Adipose tissue (tissue), 3 donors: Measurements from ENCODE around the gene TUBA1C. TPM values are rescaled to one million over a fixed set of nuclear protein-coding genes. Genes with fewer than 3 reads are reported as not detected.
"Not testable (repeated sequence)": the region's sequence is repeated elsewhere in the genome, so short reads cannot be mapped to it uniquely, and the experiment has no call there.

ENCODE experiments used
- H3K27ac ChIP-seq: one replicate; pipeline ENCODE4 v1.5.1; 2013; ENCODE audit warnings: low read depth, low read length
- WGBS, 3 donors: extraction: QIAGEN DNeasy Blood & Tissue Kit; methylation state at CpG; one replicate each; pipeline ENCODE4 v1.1.7; 2013; 5-methylcytosine and 5-hydroxymethylcytosine counted together
- polyA plus RNA-seq, 3 donors: library from polyadenylated mRNA; stranded (reverse); fragments of 200-250 nt; gene quantifications; one replicate each; pipeline ENCODE4 v1.2.3, GENCODE V29; 2013
- donor health status: healthy with polysubstance abuse.
- donor health status: Bipolar disorder and iron deficiency.
- donor health status: healthy.

The TUBA1C gene
- polyA plus RNA-seq, 3 donors: 108 to 342 (median 166) TPM

DNA sequence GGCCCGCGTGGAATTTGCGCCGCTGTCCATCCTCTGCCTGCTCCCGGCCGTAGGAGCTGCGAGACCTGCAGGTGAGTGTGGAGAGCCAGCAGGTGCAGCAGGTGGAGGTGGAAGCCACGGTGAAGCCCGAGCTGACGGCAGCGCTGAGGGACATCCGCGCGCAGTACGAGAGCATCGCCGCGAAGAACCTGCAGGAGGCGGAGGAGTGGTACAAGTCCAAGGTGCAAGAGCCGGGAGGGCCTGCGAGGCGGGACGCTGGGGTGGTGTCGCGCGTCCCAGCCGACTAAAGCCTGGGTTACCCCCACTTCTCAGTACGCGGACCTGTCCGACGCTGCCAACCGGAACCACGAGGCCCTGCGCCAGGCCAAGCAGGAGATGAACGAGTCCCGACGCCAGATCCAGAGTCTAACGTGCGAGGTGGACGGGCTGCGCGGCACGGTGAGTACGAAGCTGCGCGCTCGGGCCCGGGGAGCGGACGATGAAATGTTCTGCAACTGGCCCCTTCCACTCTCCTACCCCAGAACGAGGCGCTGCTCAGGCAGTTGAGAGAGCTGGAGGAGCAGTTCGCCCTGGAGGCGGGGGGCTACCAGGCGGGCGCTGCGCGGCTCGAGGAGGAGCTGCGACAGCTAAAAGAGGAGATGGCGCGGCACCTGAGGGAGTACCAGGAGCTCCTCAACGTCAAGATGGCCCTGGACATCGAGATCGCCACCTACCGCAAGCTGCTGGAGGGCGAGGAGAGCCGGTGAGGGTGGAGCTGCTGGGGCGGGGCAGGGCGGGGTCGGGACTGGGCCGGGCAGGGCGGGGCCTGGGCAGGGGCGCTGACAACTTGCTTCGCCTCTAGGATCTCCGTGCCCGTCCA is 32.2 kb downstream of the TUBA1C start:
- WGBS, 3 donors: 2 to 11% (median 5%) methylated on average over 73 to 77 of the region's 77 CpGs
- no peak overlapping the region for H3K27ac ChIP-seq

DNA sequence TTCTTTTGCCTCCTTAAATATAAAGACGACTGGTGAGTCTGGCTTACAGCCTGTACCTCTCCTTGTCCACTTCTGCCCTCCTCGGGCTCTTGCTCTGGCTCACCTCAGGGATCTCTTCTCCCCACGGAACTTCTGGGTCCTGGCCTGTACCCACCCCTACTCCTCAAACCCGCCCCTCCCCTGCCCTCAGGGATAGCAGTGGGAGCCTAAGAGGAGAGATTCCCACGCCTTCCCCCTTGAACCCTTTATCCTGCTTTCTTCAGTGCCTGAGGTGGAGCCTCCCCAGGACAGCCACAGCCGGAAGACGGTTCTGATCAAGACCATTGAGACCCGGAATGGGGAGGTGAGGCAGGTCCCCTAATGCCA is 32.8 kb downstream of the TUBA1C start:
- WGBS, 3 donors: 23 to 32% (median 23%) methylated on average over 7 to 8 of the region's 8 CpGs
- no peak overlapping the region for H3K27ac ChIP-seq

DNA sequence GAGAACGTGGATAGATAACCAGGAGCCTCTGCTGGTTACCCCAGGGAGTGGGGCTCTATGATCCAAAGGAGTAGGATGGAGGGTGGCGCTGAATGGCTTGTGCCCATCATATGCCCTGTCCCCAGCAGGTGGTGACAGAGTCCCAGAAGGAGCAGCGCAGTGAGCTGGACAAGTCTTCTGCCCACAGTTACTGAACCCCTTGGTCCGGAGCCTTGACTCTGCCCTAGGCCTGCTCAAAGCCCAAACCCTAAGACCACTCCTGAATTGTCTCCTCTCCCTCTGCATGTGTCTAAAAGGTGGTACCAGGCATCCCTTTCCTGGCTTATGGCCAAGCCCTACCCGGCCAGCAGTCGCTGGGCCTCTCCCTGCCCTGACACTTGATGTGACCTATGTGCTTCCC is 33.3 kb downstream of the TUBA1C start:
- WGBS, 3 donors: 40 to 57% (median 47%) methylated on average over 6 of the region's 6 CpGs
- H3K27ac ChIP-seq: no peak overlapping the region

DNA sequence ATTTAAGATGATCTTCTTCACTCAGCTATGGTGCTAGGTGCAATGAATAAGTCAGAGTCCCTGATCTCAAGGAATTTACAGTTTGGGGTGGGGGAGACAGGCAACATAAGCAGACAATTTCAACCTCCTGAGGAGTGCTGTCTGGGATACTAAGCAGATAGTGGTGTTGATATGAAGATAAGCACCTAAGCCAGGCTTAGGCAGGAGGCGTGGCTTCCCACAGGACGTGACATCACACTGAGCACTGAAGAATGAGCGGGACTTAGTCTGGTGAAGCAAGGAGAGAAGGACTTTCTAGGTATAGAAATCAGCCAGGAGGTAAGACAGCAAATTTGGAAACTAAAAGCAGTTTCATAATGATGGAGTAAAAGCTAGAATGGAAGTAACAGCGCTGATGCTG is 36.9 kb downstream of the TUBA1C start:
- H3K27ac ChIP-seq: no peak overlapping the region
- 71 to 80% (median 71%) methylated on average over 4 of the region's 4 CpGs for WGBS, 3 donors

DNA sequence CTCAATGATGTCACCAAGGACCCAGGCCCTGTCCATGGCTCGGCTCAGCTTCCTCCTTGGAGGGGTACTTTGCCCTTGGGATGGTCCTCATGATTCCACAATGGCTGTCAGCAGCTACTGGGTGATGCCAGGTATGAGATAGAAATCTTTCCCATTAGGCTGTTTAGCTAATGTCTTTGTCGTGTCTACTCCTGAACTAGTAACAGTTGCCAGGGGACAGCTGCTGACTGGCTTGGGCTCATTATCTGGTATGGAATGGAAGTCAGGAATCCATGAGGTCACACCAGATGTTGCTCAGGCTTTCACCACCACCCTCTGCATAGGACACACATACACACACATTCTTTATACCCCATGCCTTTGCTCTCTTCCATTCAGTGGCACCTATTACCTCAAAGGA is 39.3 kb downstream of the TUBA1C start:
- WGBS, 3 donors: 70 to 81% (median 71%) methylated on average over 2 of the region's 2 CpGs
- no peak overlapping the region for H3K27ac ChIP-seq

DNA sequence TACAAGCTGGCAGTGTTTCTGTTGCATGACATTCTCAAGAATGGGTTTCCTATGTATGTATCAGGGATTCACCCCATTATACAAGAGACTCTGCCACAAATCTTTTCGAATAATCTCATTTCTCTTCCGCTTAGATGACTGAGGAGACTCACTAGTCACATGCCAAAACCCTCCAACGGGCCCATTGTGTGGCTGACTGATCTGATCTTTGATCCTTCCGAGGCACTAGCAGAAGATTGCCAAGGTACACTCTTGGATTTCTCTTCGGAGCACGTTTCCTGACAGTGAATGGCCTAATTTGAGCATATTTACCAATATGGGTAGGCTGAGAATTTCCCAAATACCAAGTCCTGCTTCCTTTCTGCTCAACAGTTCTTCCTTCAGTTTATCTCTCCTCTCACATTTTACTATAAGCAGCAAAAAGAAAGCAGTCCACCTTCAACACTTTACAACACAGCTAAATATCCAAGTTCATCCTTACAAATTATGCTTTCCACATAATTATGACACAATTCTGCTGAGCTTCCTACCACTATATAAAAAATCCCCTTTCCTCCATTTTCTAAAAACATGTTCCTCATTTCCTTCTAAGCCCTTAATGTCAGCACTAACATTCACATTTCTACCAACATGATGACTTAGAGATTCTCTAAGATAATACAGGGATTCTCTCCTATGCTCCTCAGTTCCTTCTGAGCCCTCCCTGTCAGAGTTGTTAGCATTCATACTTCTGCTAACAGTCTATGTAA is 41.1 kb downstream of the TUBA1C start:
- 59 to 80% (median 76%) methylated on average over 6 of the region's 6 CpGs for WGBS, 3 donors
- no peak overlapping the region for H3K27ac ChIP-seq

DNA sequence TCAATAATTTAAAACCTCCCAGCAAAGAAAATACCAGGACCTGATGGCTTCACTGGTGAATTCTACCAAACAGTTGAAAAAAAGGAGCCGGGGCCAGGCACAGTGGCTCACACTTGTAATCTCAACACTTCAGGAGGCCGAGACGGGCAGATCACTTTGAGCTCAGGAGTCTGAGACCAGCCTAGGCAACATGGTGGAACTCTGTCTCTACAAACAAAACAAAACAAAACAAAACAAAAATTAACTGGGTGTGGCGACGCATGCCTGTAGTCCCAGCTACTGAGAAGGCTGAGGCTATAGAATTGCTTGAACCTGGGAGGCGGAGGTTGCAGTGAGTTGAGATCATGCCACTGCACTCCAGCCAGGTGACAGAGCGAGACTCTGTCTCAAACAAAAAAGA is 44.5 kb downstream of the TUBA1C start:
- no peak overlapping the region for H3K27ac ChIP-seq
- 91 to 92% (median 91%) methylated on average over 7 of the region's 7 CpGs for WGBS, 3 donors

DNA sequence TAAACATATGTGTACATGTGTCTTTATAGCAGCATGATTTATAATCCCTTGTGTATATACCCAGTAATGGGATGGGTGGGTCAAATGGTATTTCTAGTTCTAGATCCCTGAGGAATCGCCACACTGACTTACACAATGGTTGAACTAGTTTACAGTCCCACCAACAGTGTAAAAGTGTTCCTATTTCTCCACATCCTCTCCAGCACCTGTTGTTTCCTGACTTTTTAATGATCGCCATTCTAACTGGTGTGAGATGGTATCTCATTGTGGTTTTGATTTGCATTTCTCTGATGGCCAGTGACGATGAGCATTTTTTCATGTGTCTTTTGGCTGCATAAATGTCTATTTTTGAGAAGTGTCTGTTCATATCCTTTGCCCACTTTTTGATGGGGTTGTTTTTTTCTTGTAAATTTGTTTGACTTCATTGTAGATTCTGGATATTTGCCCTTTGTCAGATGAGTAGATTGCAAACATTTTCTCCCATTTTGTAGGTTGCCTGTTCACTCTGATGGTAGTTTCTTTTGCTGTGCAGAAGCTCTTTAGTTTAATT is 45.6 kb downstream of the TUBA1C start:
- WGBS, 3 donors: 50 to 64% (median 61%) methylated on average over 2 of the region's 3 CpGs
- H3K27ac ChIP-seq: not testable (repeated sequence)

DNA sequence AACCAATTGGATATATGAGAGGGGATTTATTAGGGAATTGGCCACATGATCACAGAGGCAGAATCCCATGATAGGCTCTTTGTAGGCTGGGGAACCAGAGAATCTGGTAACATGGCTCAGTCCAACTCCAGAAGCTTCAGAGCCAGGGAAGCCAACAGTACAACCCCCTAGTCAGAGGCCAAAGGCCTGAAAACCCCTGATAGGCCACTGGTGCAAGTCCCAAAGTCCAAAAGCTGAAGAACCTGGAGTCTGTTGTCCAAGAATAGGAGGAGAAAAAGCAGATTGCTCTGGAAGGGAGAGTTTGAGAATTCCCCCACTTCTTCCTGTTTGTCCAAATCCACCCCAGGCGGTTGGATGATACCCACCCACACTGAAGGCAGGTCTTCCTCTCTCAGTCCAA is 49.9 kb downstream of the TUBA1C start:
- WGBS, 3 donors: 75 to 97% (median 91%) methylated on average over 1 of the region's 1 CpG
- no peak overlapping the region for H3K27ac ChIP-seq

DNA sequence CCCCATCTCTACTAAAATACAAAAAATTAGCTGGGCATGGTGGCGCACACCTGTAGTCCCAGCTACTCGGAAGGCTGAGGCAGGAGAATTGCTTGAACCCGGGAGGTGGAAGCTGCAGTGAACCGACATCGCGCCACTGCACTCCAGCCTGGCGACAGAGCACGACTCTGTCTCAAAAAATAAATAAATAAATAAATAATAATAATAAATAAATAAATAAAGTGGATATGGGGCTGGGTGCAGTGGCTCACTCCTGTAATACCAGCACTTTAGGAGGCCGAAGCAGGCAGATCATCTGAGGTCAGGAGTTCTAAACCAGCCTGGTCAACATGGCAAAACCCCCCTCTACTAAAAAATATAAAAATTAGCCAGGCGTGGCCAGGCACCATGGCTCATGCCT is 52.2 kb downstream of the TUBA1C start:
- WGBS, 3 donors: 94 to 96% (median 95%) methylated on average over 10 of the region's 10 CpGs
- H3K27ac ChIP-seq: not testable (repeated sequence)

DNA sequence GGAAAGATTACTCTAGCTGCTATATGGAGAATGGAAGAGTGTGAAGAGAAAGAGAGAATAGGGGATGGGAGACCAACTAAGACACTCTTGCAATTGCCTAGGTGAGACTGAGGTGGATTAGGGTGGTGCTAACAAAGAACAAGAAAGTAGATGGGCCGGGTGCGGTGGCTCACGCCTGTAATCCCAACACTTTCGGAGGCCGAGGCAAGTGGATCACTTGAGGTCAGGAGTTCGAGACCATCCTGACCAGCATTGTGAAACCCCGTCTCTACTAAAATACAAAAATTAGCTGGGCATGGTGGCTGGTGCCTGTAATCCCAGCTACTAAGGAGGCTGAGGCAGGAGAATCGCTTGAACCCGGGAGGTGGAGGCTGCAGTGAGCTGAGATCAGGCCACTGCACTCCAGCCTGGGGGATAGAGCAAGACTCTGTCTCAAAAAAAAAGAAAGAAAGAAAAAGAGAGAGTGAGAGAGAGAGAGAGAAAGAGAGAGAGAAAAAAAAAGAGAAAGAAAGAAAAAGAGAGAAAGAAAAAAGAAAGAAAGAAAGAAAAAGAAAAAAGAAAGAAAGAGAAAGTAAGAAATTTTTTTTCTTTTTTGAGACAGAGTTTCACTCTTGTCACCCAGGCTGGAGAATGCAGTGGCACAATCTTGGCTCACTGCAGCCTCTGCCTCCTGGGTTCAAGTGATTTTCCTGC is 55.7 kb downstream of the TUBA1C start:
- H3K27ac ChIP-seq: not testable (repeated sequence)

DNA sequence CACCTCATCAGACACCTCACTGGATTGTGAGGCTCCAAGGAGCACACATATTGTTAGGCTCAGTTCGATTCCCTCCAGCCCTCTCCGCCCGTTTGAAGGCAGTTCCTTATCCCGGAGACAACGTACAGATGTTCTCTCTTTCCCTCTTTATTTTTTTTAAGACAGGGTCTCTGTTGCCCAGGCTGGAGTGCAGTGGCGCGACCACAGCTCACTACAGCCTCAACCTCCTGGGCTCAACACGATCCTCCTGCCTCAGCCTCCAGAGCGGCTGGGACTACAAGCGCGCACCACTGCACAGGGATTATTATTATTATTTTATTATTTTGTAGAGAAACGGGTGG is 57.5 kb downstream of the TUBA1C start:
- no peak overlapping the region for H3K27ac ChIP-seq
- 39 to 48% (median 41%) methylated on average over 12 of the region's 12 CpGs for WGBS, 3 donors

More for the DNA sequence above, 55.7 kb downstream of the TUBA1C start:
- WGBS, 3 donors: 88 to 97% (median 93%) methylated on average over 7 to 9 of the region's 9 CpGs

DNA sequence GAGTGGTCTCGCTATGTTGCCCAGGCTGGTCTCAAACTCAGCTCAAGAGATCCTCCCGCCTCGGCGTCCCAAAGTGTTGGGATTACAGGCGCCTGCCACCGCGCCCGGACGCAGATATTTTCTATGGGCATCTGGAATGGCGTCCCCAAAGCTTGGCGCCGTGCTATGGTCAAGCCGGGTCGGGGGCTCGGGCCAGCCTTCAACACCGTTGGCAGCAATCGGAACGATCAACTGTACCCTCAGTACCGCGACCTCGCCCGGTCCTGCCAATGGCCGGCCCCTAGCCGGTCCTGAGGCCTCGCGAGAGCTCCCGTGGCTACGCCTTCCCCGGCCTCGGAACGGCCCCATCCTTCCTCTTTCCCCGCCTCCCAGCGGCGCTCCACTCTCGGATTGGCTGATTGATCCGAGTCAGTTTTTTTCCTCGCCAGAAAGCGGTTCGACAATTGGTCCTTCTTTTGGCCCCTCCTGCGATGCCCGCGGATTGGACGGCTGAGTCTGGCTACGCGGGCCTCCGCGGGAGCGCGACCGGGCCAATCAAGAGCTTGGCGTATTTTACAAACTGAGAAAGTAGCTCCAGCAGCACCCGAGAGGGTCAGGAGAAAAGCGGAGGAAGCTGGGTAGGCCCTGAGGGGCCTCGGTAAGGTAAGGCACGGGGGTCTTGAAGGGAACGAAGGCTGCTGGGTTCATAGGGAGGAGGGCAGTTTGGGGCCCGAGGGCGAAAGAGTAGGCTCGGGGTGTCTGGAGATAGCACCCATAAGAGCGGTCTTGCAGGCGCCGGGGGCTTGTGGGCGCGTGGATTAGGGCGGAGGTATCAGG is 58.0 kb downstream of the TUBA1C start, which contains the start of gene TROAP:
TROAP (plus strand) TSS at position 548 of the 816 bp plus-strand sequence. CDS start 354 bp downstream, outside the sequence.
- WGBS, 3 donors: 0 to 1% (median 0%) methylated on average over 61 to 65 of the region's 65 CpGs
- no peak within 1 kb of the TSS for H3K27ac ChIP-seq

DNA sequence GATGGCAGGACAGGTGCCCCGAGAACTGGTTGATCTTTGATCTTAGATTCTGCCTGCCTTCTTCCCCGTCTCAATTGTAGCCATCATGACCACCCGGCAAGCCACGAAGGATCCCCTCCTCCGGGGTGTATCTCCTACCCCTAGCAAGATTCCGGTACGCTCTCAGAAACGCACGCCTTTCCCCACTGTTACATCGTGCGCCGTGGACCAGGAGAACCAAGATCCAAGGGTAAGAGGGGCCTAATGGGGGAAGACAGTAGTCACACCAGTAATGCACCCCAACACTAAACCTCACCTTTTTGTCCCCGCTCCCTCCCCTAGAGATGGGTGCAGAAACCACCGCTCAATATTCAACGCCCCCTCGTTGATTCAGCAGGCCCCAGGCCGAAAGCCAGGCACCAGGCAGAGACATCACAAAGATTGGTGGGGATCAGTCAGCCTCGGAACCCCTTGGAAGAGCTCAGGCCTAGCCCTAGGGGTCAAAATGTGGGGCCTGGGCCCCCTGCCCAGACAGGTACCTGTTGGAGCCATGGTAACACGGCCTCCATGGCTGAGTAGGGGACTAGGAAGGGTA is 58.7 kb downstream of the TUBA1C start:
- no peak overlapping the region for H3K27ac ChIP-seq
- 11 to 14% (median 12%) methylated on average over 19 of the region's 19 CpGs for WGBS, 3 donors
